Measurements from ENCODE around the gene DUSP19.

The DUSP19 gene

DNA sequence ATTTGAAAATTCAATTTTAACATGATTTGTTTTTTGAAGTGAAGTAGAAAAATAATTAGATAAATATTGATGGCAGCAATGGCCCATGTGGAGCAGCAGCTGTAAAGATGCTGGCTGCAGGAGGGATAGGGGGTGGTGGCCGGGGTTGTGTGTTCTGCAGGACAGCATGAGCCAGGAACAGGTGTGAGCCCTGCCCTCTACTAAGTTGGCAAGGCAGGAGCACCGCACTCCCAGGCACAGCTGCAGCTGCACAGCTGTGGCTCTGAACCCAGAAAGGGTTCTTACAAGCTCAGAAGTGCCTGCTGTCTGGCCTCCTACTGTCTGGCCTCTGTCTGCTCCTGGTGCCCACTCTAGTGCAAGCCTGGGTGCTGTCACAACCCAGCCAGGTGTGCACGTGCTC, 10.0 kb upstream of the DUSP19 start:
- DNase-seq (ENCODE audit: low spot score): no peak

DNA sequence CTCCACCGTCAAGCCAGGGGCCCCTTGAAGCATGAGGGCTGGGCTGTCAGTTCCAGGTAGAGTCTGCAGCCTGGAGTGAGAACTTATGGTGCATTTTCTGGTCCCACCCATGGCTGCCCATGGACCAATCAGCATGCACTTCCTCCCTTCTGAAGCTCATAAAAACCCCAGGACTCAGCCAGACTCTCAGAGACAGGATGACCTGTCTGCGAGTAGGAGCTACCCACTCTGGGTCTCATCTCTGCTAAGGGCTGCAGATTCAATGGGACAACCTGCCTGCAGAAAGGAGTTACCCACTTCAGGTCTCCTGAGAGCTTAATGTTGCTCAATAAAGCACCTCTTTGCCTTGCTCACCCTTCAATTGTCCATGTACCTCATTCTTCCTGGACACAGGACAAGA, 9.4 kb upstream of the DUSP19 start:
- DNase-seq (ENCODE audit: low spot score): no peak

DNA sequence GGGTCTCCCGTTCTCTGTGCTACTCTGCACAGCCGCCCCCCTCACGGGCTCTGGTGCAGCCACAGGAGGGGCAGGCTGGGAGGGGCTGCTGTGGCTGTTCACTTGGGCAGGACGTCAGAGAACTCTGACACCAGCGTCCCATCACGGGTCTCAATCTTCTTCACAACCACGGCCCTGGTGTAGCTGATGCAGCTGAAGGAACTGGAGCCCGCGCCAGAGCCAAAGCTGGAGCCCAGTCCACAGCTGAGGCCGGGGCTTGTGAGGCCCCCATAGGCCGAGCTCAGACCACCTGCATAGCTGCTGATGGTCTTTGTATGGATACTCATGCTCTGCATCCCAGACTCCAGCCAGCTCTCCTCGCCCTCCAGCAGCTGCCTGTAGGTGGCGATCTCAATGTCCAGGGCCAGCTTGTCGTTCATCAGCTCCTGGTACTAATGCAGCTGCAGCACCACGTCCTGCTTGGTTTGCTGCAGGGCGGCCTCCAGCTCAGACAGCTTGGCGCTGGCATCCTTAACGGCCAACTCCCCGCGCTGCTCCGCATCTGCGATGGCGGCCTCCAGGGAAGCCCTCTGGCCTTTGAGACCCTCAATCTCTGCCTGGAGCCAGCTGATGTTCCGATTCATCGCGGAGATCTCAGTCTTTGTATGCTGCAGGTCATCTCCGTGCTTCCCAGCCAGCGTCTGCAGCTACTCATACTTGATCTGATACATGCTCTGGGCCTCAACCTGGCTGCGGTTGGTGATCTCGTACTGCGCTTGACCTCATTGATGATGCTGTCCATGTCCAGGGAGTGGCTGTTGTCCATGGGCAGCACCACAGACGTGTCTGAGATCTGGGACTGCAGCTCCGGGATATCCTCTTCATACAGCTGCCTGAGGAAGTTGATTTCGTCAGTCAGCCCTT, 7.4 kb upstream of the DUSP19 start:
- DNase-seq (ENCODE audit: low spot score): no peak

DNA sequence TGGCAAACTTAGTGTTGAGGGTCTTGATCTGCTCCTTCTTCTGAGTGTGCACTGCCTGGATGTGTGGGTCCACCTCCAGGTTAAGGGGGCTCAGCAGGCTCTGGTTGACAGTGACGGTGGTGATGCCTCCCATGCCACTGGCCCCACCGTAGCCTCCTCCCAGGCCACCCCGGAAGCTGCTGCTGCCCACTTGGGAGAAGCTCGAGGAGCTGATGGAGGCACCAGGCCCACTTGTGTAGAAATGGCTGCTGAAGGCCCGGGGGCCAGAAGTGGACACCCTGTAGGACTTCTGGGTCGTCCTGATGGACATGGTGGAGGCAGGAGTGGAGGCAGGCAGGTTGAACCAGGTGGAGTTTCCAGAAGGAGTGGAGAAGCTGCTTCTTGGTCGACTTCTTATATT, 6.4 kb upstream of the DUSP19 start:
- DNase-seq (ENCODE audit: low spot score): no peak

DNA sequence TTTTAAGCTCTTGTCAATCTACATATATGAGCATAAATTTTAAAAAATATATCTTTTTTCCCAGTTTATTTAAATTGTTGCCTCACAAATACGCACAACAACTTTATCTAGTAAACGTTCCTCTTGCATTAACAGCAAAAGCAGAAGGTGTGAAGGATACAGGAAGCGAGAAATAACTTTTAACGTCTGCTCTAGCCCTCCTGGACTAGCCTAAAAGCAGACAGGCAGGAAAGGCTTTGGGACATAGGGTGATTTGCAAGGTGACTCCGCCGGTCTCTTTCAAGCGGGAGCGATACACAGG, 434 bp upstream of the DUSP19 start:
- no peak for DNase-seq (ENCODE audit: low spot score)

DNA sequence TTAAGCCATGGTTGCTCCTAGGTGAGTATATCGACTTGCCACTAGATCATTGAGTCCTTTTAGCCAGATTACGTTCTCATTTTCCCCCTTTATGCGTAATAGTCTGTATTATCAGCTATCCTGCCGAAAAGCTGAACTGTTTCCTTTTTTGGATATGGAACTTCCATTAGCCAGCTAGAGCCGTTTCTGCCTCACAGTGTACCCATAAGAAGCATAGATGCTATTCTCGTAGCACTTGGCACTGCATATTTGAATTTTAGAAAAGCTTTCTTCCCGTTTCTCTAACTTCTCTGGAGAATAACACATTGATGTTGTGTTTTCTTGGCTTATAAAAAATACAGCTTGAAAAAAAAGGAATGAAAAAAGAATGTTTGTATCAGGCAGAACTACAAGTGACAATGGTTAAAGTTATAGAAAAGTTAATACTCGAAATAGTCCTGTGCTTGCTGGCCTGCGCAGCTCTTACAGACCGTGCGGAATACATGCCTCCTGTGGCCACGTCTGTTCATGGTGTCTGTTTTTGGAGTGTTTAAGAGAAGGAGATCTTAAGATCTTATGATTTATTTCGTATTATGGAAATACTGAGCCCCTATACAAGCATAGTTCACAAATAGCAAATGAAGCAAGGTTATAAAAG, 710 bp downstream of the DUSP19 start:
- peak; percentile 60 for DNase-seq (ENCODE audit: low spot score)

DNA sequence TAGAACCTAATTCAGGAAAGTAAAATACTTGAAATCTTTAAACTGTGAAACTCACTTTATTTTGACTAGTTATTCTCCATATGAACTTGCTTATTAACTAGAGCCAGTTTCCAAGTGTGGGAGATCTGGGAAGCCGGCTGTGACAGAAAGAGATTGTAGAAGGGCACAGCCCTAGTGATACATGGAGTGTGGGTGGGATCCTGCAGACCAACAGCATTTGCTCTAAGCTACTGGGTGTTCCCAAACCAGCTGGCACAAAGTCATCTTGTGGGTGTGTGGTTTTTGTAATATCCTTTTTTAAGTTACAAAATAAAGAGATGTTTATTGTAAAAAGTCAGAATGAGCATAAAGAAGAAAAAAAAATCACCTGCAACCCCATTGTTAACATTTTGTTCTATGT, 3.4 kb downstream of the DUSP19 start:
- no peak for DNase-seq (ENCODE audit: low spot score)

DNA sequence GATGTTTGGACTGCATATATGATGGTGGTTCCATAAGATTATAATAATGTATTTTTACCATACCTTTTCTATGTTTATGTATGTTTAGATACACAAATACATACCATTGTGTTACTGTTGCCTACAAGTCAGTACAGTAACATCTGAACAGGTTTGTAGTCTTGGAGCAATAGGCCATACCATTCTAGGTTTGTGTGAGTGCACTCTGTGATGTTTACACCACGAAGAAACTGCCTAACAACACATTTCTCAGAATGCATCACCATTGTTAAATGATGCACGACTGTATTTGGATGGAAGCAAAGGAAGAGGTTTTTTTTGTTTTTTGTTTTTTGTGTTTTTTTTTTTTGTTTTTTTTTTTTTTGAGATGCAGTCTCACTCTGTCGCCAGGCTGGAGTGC, 9.5 kb downstream of the DUSP19 start:
- DNase-seq (ENCODE audit: low spot score): no peak

DNA sequence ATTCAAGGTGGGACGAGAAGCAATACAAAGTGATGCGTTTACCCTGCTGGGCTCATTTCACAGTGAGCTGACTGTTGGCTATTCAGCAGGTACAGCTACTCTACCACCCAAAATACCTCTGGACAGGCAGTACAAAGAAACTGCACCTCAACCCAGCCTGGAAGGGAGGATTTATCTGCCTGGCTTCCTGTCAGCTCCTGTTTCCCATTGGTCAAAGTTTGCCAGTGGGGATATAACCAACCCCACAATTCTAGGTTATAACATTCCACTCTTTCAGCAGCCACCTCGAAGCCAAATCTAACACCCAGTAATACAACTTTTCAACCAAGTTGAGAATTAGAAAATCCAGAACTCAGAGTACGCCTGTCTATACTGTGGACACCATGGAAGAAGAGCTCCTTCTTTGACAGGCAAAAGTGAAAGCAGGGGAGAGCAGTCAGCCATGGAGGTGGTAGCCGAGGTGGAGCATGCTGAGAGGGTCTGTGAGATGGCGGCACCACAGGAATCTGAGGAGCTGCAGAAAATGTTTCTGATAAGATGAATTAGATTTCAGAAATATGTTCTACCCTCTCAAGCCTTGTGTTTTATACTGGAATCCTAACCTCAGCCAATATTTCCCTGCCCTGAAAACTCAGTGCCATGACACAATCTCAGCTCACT, 10.8 kb downstream of the DUSP19 start:
- no peak for DNase-seq (ENCODE audit: low spot score)

DNA sequence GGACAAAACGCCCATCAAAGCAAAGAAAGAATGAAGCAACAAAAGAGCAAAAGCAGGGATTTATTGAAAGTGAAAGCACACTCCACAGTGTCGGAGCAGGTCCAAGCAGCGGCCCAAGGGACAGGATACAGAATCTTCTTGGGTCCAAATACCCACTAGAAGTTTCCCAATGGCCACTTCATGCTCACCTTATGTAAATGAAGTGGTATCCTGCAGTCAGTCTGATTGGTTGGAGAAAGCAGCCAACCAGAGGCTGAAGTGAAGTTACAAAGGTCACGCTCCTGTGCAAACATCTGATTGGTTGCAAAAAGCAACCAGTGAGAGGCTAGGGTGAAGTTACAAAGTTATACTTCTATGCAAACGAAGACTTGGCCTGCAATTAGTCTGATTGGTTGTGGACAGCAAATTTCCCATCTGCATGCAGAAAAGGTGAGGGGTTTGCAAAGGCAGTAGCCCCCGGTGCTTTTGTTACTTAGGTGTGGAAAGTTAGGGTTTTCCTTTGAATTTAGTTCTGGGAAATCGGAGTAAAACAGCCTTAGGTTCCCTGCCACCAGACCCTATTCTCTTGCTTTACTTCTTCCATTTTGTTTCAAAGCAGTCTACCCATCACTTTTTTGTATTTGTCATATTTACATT, 12.9 kb downstream of the DUSP19 start:
- no peak for DNase-seq (ENCODE audit: low spot score)

DNA sequence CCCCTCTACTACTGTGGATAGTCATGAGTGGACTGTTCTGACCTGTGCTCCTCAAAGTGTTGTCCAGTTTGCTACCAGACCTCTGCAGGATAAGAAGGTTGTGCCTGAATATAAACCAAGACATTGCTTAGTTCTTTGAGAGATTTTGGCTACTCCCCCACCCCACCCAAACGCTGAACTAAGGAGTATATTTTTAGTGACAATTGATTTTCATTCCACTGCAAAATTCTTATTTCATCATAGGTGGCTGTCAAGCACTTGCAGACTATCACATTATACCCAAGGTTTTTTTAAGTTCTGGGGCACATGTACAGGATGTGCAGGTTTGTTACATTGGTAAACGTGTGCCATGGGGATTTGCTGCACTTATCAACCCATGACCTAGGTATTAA, 13.4 kb downstream of the DUSP19 start:
- no peak for DNase-seq (ENCODE audit: low spot score)

DNA sequence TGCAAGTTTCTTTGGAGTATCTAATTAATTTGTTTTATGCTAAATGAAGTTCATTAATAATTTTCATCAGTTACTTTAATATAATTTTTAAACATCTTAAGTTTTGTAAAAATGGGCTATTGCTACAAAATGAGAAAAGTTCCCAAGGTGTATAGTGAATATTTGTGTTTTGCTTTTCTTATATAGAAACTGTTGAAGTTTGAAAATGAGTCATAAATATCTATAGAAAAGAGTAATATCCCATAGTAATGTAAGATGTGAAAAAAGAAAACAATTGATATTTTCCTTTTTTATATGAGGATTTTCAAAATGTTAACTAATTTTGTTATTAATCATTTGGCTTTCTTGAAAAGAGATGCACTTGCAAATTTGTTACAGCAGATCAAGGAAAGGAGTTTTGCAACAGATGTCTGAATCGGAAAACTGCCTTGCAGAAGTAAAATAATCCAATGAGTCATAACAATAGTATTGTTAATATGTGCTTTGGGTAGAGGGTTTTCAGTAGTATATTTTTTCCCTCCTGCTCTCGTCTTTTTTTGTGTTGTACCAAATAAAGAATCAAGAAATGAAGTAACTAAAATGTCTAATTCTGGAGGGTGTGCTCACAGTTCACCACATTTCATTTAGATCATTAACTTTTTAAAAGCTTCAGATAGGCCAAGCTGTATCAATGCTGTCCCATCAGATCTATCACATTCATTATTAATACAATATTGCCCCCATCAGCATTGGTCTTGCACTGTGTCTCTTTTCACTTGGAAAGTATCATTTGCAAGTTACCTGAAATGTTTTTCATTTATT, 15.5 kb downstream of the DUSP19 start:
- DNase-seq (ENCODE audit: low spot score): no peak

DNA sequence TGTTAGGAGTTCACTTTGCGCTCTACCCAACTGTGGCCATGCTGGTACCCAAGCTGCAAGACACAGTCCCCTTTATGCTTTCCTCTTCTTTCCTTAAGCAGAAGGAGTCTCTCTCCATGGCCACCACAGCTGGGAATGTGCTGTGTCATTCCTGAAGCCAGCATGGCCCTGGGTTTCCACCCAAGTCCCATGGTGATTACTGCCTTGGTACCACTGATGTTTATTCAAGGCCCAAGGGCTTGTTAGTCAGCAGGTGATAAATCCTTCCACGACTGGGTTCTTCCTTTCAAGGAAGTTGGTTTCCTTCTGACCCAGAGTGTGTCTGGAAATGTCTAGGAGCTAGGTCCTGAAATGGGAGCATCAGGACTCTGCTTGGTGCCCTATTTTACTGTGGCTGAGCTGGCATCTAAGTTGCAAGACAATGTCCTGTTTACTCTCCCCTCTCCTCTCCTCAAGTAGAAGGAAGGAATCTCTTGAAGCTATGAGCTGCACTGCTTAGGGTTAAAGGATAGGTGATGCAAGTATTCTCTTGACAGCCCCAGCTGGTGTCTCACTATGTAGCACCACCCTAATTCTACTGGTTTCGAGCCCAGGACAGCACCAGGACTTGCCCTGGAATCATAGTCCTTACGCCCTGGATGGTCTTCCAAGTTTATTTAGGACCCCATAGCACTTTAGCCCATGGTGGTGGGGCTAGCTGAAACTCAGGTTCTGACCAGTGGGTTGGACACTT, 27.0 kb downstream of the DUSP19 start:
- no peak for DNase-seq (ENCODE audit: low spot score)

DNA sequence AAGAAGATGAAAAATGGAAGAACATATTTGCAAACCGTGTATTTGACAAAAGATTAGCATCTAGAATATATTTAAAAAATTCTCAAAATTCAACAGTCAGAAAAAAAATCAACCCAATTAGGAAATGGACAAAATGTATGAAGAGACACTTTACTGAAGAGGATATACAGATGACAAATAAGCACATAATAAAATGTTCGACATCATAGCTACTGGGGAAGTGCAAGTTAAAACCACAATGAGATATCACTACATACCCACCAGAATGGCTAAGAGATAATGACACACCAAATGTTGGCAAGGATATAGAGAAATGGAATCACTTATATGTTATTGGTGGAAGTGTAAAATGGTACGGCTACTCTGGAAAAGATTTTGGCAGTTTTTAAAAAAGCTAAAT, 34.0 kb downstream of the DUSP19 start:
- DNase-seq (ENCODE audit: low spot score): no peak

DNA sequence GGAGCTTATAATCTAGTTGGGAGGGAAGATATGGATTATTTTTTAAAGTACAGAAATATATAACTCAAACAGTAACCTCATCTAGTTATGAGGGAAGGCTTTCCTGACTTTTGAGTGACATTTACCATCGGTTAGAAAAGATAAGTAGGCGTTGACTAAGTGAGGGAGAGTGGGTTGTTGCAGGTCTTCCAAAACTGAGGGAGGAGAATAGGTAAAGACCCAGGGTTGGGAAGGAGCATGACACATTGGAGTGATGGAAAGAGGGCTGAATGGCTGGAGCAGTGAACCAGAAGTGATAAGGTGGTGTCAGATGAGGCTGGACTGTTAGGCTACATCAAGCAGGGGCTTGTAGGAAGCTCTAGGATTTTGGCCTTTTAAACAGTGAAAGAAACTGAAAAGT, 35.1 kb downstream of the DUSP19 start:
- DNase-seq (ENCODE audit: low spot score): no peak

DNA sequence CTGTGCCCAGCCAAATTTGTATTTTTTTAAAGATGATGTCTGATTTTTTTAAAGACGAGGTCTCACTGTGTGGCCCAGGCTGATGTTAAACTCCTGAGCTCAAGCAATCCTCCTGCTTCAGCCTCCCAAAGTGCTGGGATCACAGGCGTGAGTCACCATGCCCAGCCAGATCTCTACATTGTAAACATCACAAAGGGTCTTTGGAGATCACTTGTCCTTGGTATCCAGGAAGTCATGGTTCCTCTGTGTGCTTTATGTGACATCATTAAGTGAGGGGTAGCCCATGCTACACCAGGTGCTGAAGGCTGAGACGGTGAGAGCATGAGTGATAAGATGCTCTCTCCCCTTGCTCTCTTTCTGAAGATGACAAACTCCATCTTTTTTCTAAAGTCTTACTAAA, 38.7 kb downstream of the DUSP19 start:
- no peak for DNase-seq (ENCODE audit: low spot score)

DNA sequence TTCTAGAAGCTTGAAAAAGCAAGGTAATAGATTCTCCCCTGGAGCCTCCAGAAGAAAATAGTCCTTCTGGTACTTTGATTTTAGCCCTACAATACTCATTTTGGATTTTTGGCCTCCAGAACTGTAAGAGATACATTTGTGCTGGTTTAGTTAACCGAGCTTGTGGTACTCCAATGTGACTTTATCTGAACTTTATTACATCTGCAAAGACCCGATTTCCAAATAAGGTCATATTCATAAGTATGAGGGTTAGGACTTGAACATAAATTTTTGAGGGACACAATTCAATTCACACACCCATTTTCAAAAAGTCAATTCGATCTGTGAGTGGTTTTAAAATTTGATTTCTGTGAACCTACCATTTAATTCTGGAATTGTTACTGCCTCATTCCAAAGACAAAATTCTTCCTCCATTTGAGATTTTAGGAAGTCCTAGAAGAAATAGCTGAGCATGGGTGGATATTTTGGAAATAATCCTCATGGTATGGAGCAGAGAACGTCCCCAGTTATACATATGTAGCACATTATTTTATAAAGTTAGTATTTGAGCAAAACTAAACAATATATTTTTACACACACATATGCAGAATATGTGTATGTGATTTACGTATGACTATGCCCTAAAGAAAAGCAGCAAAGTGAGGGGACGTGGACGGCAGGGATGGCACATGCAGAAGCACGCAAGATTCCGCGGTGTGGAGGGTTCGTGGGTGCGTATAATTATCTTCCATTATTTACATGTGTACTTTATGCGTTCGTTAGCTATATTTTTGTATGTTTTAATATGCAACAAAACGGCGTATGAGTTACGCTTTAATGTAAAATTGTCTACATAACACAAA, 44.8 kb downstream of the DUSP19 start:
- DNase-seq (ENCODE audit: low spot score): no peak

DNA sequence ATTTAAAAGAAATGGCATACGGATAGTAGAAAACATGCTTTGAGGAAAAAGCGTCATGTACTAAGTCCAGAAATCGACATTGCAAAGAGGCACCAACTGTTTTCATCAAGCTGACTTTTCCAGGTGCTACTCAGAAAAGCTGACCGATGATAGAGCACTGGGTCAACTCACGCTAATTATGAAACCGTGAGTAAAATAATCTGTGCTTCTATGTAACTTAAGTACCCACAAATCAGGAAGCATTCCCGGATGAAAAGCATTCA, 45.3 kb downstream of the DUSP19 start:
- DNase-seq (ENCODE audit: low spot score): no peak

DNA sequence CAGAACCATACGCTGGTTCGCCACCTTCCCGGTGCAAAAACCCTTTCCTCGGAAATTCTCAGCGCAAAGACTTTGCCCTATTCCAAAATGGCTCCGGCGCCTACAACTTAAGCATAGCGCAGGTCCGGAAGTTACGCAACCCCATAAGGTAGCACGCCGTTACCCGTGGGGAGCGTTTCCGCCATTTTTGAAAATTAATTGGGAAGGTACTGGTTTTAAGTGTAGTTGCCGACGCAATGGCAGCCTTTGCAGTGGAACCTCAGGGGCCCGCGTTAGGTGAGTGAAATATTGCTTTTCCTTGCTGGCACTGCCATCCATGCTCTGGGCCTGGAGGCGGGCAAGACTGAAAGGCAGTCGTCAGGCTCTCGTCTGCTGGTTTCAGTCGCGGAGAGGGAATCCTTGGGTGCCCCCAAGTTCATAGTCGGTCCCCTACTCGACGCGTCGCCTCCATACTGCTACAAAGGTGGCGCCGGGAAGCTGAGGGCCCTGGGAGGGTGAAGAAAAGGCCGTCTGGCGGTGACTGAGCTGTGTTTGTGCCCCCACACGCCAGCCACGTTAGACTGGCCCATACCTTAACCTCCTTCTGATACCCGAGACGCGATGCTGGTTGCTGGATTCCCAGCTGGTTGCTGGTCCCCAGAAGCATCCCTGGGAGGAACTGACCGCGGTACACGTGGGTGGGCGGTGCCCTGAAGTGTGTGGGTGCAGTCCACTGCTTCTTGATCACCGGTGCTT, 45.8 kb downstream of the DUSP19 start, which contains the start of gene NUP35:
Gene NUP35 (plus strand): TSS at position 222 of the 735 bp plus-strand sequence. CDS start 15 bp downstream, at position 237.
- DNase-seq (ENCODE audit: low spot score): peak; percentile 95

DNA sequence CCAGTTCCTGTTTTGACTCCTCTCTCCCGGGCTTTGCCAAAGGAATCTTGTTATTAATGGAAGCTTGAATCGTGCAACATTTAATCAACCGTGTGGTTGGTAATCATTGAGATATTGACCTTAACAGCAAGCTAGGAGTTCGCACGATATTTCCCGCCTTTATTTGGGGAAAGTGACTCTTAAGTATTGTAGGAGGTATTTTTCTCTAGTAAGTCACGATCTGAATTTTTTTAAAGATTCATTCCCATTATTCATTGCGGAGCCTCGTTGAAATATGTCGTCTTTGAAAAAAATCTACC, 46.4 kb downstream of the DUSP19 start:
- DNase-seq (ENCODE audit: low spot score): no peak

Measured in NAMALWA (cell line).